ENCODE data around the gene TXLNA. TPM values are rescaled to one million over a fixed set of nuclear protein-coding genes. Genes with fewer than 3 reads are reported as not detected.

The TXLNA gene
- total RNA-seq, 1 experiment from 2014 or later, result 67.3 TPM

DNA sequence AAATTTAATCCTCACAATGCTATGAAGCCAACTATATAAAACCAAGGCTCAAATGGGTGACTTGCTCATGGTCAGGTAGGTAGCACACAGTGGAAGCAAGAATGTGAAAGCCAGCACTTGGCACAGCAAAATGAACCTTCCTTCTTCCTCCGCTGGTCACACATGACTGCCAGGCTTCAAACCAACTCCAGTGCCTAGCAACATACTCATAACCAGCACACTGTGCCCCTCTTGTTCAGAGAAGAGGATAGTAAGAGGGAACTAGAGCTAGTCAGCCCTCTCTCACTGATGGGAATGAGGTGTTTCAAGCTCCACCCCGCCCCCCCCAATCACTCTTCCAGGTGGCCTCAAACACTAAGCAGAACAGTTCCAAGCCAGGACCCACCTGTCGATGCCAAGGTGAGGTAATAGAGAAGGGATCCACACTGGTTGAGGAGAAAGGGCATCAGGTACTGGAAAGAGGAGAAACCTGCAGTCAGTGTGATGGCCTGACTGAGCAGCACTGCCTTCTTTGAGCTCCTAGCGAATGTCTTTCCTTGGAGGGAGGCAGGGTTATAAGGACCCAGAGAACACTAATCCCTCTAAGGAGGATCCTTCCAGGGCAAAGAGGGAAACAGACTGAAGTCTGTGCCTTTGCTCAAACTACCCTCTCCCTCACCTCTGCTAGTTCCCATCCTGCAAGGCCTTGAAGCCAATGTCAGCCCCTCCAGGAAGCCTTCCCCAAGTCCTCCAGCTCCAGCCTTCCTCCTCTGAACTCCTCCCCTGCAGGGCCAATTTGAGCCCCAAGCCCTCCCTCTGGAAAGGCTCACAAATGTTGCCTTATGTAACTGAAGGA, 41.5 kb downstream of the TXLNA start:
- H3K4me2 ChIP-seq (ENCODE audit: insufficient read depth, insufficient read length, low read length), result peak overlapping the region; percentile 79
- H3K18ac ChIP-seq (ENCODE audit: insufficient read length, low read depth, low read length), result no peak overlapping the region
- H3K79me1 ChIP-seq (ENCODE audit: insufficient read depth, low read depth, low read length, poor library complexity, severe bottlenecking), result no peaks in the 10 kb centered on the region
- no peak overlapping the region for H4K5ac ChIP-seq (ENCODE audit: insufficient read length, low read depth, low read length)
- Mint-ChIP-seq H3K36me3 (ENCODE audit: insufficient read depth in 1 of 3, low read depth in 3 of 3) (peaks cover 21 to 45% (median 37%) of the 10 kb centered on the region in 3 experiments), H3K27me3 (ENCODE audit: low read depth) (no peaks in the 10 kb centered on the region), H3K4me3 (peak overlapping the region; percentile 98), H3K9me3 (no peaks in the 10 kb centered on the region), H3K27ac (peak overlapping the region; percentile 83 to 99 (median 93); a peak in 6 of 7 replicates), H3K4me1 (peaks cover 17 to 25% of the 10 kb centered on the region in 2 experiments)
- no peak overlapping the region for H2BK120ac ChIP-seq (ENCODE audit: low read depth, low read length, poor library complexity, severe bottlenecking)
- no CpG with 5 or more reads among the region's 4 CpGs for WGBS (ENCODE audit: extremely low coverage, insufficient read length, low lambda C conversion rate)
- H4K91ac ChIP-seq (ENCODE audit: insufficient read length, low read depth, low read length), result no peak overlapping the region
- no peak overlapping the region for H3K27ac ChIP-seq (ENCODE audit: insufficient read length, low read depth, low read length)
- H2BK5ac ChIP-seq (ENCODE audit: insufficient read length, low read length), result no peak overlapping the region
- H3K23me2 ChIP-seq (ENCODE audit: insufficient read length, low read depth, low read length, poor library complexity, severe bottlenecking), result peaks cover 7% of the 10 kb centered on the region
- H3K9ac ChIP-seq (ENCODE audit: extremely low read depth, insufficient read length, low read length), result peak overlapping the region; percentile 35
- H2BK20ac ChIP-seq (ENCODE audit: low read depth, low read length, poor library complexity, severe bottlenecking), result no peak overlapping the region
- no peak overlapping the region for H4K8ac ChIP-seq (replicated peaks; ENCODE audit: insufficient read length, low read depth, low read length)
- no peak overlapping the region for H2BK15ac ChIP-seq (ENCODE audit: low read depth, low read length)
- H3K23ac ChIP-seq (ENCODE audit: insufficient read length, low read depth, low read length), result no peak overlapping the region
- peaks cover 3% of the 10 kb centered on the region; the same call in 1 of the 2 replicates for H3K79me2 ChIP-seq (ENCODE audit: insufficient read depth, low read length)
- H3K9me3 ChIP-seq (ENCODE audit: control insufficient read depth, low read depth, low read length), result no peaks in the 10 kb centered on the region
- H3K27me3 ChIP-seq (ENCODE audit: insufficient read depth, low read length), result no peaks in the 10 kb centered on the region
- H2AFZ ChIP-seq (ENCODE audit: low read length), result no peak overlapping the region
- no peak overlapping the region for H3T11ph ChIP-seq (ENCODE audit: low read length)
- no peak overlapping the region for H2BK12ac ChIP-seq (ENCODE audit: insufficient read length, low read depth, low read length)
- no peak overlapping the region for H2AK5ac ChIP-seq (ENCODE audit: insufficient read length, low read length)
- H3K14ac ChIP-seq (ENCODE audit: insufficient read depth, low read length), result no peak overlapping the region
- no peaks in the 10 kb centered on the region for H4K20me1 ChIP-seq (ENCODE audit: control insufficient read depth, insufficient read depth, insufficient read length)
- H3K4ac ChIP-seq (ENCODE audit: low read depth, low read length), result no peak overlapping the region
- no peak for DNase-seq
- TF ChIP-seq, protein P1, sequence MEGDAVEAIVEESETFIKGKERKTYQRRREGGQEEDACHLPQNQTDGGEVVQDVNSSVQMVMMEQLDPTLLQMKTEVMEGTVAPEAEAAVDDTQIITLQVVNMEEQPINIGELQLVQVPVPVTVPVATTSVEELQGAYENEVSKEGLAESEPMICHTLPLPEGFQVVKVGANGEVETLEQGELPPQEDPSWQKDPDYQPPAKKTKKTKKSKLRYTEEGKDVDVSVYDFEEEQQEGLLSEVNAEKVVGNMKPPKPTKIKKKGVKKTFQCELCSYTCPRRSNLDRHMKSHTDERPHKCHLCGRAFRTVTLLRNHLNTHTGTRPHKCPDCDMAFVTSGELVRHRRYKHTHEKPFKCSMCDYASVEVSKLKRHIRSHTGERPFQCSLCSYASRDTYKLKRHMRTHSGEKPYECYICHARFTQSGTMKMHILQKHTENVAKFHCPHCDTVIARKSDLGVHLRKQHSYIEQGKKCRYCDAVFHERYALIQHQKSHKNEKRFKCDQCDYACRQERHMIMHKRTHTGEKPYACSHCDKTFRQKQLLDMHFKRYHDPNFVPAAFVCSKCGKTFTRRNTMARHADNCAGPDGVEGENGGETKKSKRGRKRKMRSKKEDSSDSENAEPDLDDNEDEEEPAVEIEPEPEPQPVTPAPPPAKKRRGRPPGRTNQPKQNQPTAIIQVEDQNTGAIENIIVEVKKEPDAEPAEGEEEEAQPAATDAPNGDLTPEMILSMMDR (conservative IDR thresholded peaks at IDR 0.05), result no peak
- no peak overlapping the region for H3K56ac ChIP-seq (ENCODE audit: insufficient read length, low read depth, low read length)
- H3K4me1 ChIP-seq (ENCODE audit: insufficient read depth, low read length), result peaks cover 7% of the 10 kb centered on the region; the same call in 1 of the 2 replicates

All from H9 (cell line).